ENCODE data around the gene SLC38A3.

- TF ChIP-seq, protein P1, sequence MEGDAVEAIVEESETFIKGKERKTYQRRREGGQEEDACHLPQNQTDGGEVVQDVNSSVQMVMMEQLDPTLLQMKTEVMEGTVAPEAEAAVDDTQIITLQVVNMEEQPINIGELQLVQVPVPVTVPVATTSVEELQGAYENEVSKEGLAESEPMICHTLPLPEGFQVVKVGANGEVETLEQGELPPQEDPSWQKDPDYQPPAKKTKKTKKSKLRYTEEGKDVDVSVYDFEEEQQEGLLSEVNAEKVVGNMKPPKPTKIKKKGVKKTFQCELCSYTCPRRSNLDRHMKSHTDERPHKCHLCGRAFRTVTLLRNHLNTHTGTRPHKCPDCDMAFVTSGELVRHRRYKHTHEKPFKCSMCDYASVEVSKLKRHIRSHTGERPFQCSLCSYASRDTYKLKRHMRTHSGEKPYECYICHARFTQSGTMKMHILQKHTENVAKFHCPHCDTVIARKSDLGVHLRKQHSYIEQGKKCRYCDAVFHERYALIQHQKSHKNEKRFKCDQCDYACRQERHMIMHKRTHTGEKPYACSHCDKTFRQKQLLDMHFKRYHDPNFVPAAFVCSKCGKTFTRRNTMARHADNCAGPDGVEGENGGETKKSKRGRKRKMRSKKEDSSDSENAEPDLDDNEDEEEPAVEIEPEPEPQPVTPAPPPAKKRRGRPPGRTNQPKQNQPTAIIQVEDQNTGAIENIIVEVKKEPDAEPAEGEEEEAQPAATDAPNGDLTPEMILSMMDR (IDR thresholded peaks at IDR 0.05): no peak
- no peak for TF ChIP-seq POLR2A (IDR thresholded peaks at IDR 0.05)
These were observed 59.4 kb downstream of the SLC38A3 start for GRCh38 chr3:50264383-50264963.

All from Peyer's patch (tissue), 4 donors.